SKM-1 treated with dmso at 0.1 percent for 144 hours (cell line): Measurements from ENCODE around the gene LAMB1.
"Not testable (repeated sequence)": the region's sequence is repeated elsewhere in the genome, so short reads cannot be mapped to it uniquely, and the experiment has no call there.

ENCODE experiments used
- DNase-seq: peaks from one replicate; lab custom pipeline; 2025; ENCODE audit not compliant: unreplicated experiment; lab: John Stamatoyannopoulos, UW

Gene LAMB1

GRCh38 chr7:107921826-107922225 is 81.1 kb downstream of the LAMB1 start:
- DNase-seq = not testable (repeated sequence)

GRCh38 chr7:107920048-107920772 is 82.8 kb downstream of the LAMB1 start:
- no peak for DNase-seq

- no peak for DNase-seq
Observed at GRCh38 chr7:107918948-107919347, 84.0 kb downstream of the LAMB1 start.

GRCh38 chr7:107917763-107918651 is 85.0 kb downstream of the LAMB1 start:
- DNase-seq = no peak

GRCh38 chr7:107915541-107915940 is 87.4 kb downstream of the LAMB1 start:
- no peak for DNase-seq

- no peak for DNase-seq
Observed at GRCh38 chr7:107914831-107915230, 88.1 kb downstream of the LAMB1 start.

- no peak for DNase-seq
Observed at GRCh38 chr7:107913851-107914250, 89.1 kb downstream of the LAMB1 start.

- no peak for DNase-seq
Observed at GRCh38 chr7:107911981-107912380, 91.0 kb downstream of the LAMB1 start.

- no peak for DNase-seq
Observed at GRCh38 chr7:107909445-107909844, 93.5 kb downstream of the LAMB1 start.

GRCh38 chr7:107907790-107908189 is 95.2 kb downstream of the LAMB1 start:
- DNase-seq = no peak

- DNase-seq = no peak
Observed at GRCh38 chr7:107902381-107902780, 100.6 kb downstream of the LAMB1 start.

- no peak for DNase-seq
Observed at GRCh38 chr7:107900496-107901015, 102.4 kb downstream of the LAMB1 start.

GRCh38 chr7:107898997-107899594 is 103.9 kb downstream of the LAMB1 start:
- DNase-seq = no peak

- DNase-seq = not testable (repeated sequence)
Observed at GRCh38 chr7:107892367-107892741, 110.6 kb downstream of the LAMB1 start.

GRCh38 chr7:107891636-107892366 is 111.2 kb downstream of the LAMB1 start:
- DNase-seq = no peak

GRCh38 chr7:107890962-107891635 is 111.9 kb downstream of the LAMB1 start, which contains the start of gene DLD:
Gene DLD (plus strand): TSS chr7:107891183. CDS start chr7:107891251, 68 bp downstream.
- DNase-seq = peak; percentile 84

- no peak for DNase-seq
Observed at GRCh38 chr7:107890493-107890961, 112.4 kb downstream of the LAMB1 start.

- no peak for DNase-seq
Observed at GRCh38 chr7:107889992-107890391, 113.0 kb downstream of the LAMB1 start.

GRCh38 chr7:107887827-107888226 is 115.1 kb downstream of the LAMB1 start:
- DNase-seq = not testable (repeated sequence)
